Measurements from ENCODE around the gene EYS. TPM values are rescaled to one million over a fixed set of nuclear protein-coding genes. Genes with fewer than 3 reads are reported as not detected.
"Not testable (repeated sequence)": the region's sequence is repeated elsewhere in the genome, so short reads cannot be mapped to it uniquely, and the experiment has no call there.

EYS gene
- total and polyA plus RNA-seq, 4 donors, result not detected

DNA sequence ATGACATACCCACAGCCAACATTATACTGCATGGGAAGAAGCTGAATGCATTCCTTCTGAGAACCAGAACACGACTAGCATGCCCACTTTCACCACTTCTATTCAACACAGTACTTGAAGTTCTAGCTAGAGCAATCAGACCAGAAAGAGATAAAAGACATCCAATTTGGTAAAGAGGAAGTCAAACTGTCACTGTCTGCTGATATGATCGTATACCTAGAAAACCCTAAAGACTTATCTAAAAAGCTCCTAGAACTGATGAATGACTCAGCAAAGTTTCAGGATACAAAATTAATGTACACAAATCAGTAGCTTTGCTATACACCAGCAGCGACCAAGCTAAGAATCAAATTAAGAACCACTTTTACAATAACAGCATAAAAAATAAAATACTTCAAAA, 60.5 kb downstream of the EYS start:
- H3K9me3 ChIP-seq (ENCODE audit: control insufficient read depth, low read length), result peaks cover 2% of the 10 kb centered on the region
- H3K27ac ChIP-seq (ENCODE audit: low read depth in 1 of 2, low read length in 2 of 2), result no peak overlapping the region
- H3K4me3 ChIP-seq (ENCODE audit: low read length in 2 of 2), result no peak overlapping the region
- H3K36me3 ChIP-seq (ENCODE audit: control insufficient read depth in 1 of 2, insufficient read depth in 2 of 2, low read length in 1 of 2), result no peaks in the 10 kb centered on the region
- H3K4me1 ChIP-seq (ENCODE audit: control insufficient read depth in 1 of 2, insufficient read depth in 2 of 2, low read length in 2 of 2), result no peaks in the 10 kb centered on the region
- no peak for DNase-seq
- intact Hi-C loops (cut with DNase I), result no loop called here
- 77 to 78% methylated on average over 3 of the region's 3 CpGs for WGBS, 2 donors
- peaks cover 0 to 2% of the 10 kb centered on the region in 2 donors for H3K27me3 ChIP-seq (ENCODE audit: control insufficient read depth in 1 of 2, insufficient read depth in 2 of 2, low read length in 1 of 2)
- ATAC-seq (ENCODE audit: low FRiP score), result no peak

DNA sequence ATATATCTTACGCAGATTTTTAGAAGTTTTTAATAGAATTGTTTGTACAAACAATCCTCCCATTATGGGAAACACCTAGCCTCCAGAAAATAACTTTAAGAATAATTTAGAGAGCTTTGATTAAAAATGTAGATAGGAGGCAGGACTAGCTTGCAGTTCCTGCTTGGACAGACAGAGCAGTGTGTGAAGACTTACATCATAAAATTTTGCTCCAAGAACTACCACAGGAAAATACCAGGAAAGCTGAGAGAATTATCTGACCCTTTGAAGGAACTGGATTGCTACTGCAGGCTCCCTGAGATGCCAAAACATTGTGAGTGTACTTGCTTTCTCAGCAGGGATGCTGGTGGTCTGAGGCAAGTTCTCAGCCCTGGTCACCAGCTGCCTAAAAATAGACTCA, 64.2 kb downstream of the EYS start:
- 85 to 86% methylated on average over 1 of the region's 1 CpG for WGBS, 2 donors
- Histone ChIP-seq H3K27ac (ENCODE audit: low read depth in 1 of 2, low read length in 2 of 2) (no peak overlapping the region), H3K36me3 (ENCODE audit: control insufficient read depth in 1 of 2, insufficient read depth in 2 of 2, low read length in 1 of 2) (no peaks in the 10 kb centered on the region), H3K4me3 (ENCODE audit: low read length in 2 of 2) (no peak overlapping the region), H3K4me1 (ENCODE audit: control insufficient read depth in 1 of 2, insufficient read depth in 2 of 2, low read length in 2 of 2) (no peaks in the 10 kb centered on the region), H3K9me3 (ENCODE audit: control insufficient read depth, low read length) (peaks cover 2% of the 10 kb centered on the region), H3K27me3 (ENCODE audit: control insufficient read depth in 1 of 2, insufficient read depth in 2 of 2, low read length in 1 of 2) (peaks cover 0 to 2% of the 10 kb centered on the region in 2 donors)
- DNase-seq (no peak), ATAC-seq (ENCODE audit: low FRiP score) (no peak)
- intact Hi-C loops (cut with DNase I), result no loop called here

DNA sequence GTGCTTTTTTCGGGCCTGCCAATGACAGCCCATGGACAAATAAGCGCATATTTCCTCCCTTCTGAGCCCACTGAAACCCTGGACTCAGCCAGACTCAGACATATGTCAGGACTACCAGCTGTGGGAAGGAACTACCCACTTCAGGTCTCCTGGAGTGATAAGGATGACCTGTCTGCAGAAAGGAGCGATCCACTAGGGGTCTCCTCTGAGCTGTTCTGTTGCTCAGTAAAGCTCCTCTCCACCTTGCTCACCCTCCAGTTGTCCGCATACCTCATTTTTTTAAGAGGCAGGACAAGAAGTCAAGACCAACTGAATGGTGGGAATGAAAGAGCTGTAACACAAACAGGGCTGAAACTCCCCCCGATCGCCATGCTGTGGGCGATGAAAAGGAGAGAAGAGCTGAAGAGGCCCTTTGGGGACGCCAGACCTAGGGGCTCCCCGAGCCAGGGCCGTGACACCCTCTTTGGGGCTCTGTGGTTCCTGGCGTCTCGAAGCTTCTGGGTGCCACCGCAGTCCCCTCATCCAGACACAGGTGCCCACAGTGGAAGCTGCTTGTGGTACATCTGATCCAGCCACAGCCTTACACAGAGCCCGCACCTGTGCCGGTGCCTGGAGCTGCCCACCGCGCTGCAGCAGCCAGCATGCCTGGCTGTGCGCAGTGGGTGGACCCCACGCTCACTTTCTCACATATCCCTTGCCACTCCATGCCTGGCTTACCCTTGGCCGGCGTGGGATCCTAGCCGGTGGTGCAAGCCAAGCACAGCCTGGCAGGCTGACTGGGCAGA, 68.8 kb downstream of the EYS start:
- no peaks in the 10 kb centered on the region for H3K4me1 ChIP-seq (ENCODE audit: control insufficient read depth in 1 of 2, insufficient read depth in 2 of 2, low read length in 2 of 2)
- H3K4me3 ChIP-seq (ENCODE audit: low read length in 2 of 2), result no peak overlapping the region
- intact Hi-C loops (cut with DNase I), result no loop called here
- ATAC-seq (ENCODE audit: low FRiP score) (peak; percentile 51), DNase-seq (peak in 1 of 2 donors; percentile 50)
- WGBS, 2 donors, result 75 to 85% methylated on average over 22 of the region's 22 CpGs
- no peaks in the 10 kb centered on the region for H3K36me3 ChIP-seq (ENCODE audit: control insufficient read depth in 1 of 2, insufficient read depth in 2 of 2, low read length in 1 of 2)
- H3K27ac ChIP-seq (ENCODE audit: low read depth in 1 of 2, low read length in 2 of 2), result no peak overlapping the region
- no peaks in the 10 kb centered on the region for H3K27me3 ChIP-seq (ENCODE audit: control insufficient read depth in 1 of 2, insufficient read depth in 2 of 2, low read length in 1 of 2)
- no peaks in the 10 kb centered on the region for H3K9me3 ChIP-seq (ENCODE audit: control insufficient read depth, low read length)

GRCh38 chr6:65637289-65638046, 69.6 kb downstream of the EYS start:
- Histone ChIP-seq H3K4me3 (ENCODE audit: low read length in 2 of 2) (no peak overlapping the region), H3K27me3 (ENCODE audit: control insufficient read depth in 1 of 2, insufficient read depth in 2 of 2, low read length in 1 of 2) (no peaks in the 10 kb centered on the region), H3K4me1 (ENCODE audit: control insufficient read depth in 1 of 2, insufficient read depth in 2 of 2, low read length in 2 of 2) (no peaks in the 10 kb centered on the region), H3K27ac (ENCODE audit: low read depth in 1 of 2, low read length in 2 of 2) (no peak overlapping the region), H3K36me3 (ENCODE audit: control insufficient read depth in 1 of 2, insufficient read depth in 2 of 2, low read length in 1 of 2) (no peaks in the 10 kb centered on the region), H3K9me3 (ENCODE audit: control insufficient read depth, low read length) (no peaks in the 10 kb centered on the region)
- DNase-seq, result peak in 1 of 2 donors; percentile 63
- 79 to 81% methylated on average over 12 of the region's 12 CpGs for WGBS, 2 donors
- ATAC-seq (ENCODE audit: low FRiP score), result no peak
- intact Hi-C loops (cut with DNase I), result no loop called here

DNA sequence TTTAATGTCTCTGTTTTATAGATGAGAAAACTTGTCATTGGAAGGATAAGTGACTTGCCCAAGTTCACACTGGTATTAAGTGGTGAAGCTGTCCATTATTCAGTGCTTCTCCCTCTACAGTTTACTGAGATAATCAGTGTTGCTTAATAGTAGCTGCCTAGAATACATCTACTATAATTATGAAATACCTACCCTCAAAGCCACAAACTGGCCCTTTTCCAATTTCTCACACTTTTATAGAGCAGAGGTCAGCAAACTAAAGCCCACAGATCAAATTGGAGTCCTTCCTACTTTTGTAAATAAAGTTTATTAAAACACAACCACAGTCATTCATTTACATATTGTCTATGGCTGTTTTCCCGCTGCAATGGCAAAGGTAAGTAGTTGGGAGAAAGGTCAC, 73.5 kb downstream of the EYS start:
- H3K4me3 ChIP-seq (ENCODE audit: low read length in 2 of 2), result no peak overlapping the region
- H3K9me3 ChIP-seq (ENCODE audit: control insufficient read depth, low read length), result no peaks in the 10 kb centered on the region
- 81 to 92% methylated on average over 1 of the region's 1 CpG for WGBS, 2 donors
- H3K4me1 ChIP-seq (ENCODE audit: control insufficient read depth in 1 of 2, insufficient read depth in 2 of 2, low read length in 2 of 2), result no peaks in the 10 kb centered on the region
- DNase-seq (no peak), ATAC-seq (ENCODE audit: low FRiP score) (no peak)
- H3K36me3 ChIP-seq (ENCODE audit: control insufficient read depth in 1 of 2, insufficient read depth in 2 of 2, low read length in 1 of 2), result no peaks in the 10 kb centered on the region
- intact Hi-C loops (cut with DNase I), result no loop called here
- no peak overlapping the region for H3K27ac ChIP-seq (ENCODE audit: low read depth in 1 of 2, low read length in 2 of 2)
- H3K27me3 ChIP-seq (ENCODE audit: control insufficient read depth in 1 of 2, insufficient read depth in 2 of 2, low read length in 1 of 2), result no peaks in the 10 kb centered on the region

GRCh38 chr6:65631711-65632110, 75.3 kb downstream of the EYS start:
- intact Hi-C loops (cut with DNase I), result no loop called here
- H3K9me3 ChIP-seq (ENCODE audit: control insufficient read depth, low read length), result no peaks in the 10 kb centered on the region
- no peak overlapping the region for H3K27ac ChIP-seq (ENCODE audit: low read depth in 1 of 2, low read length in 2 of 2)
- no peak overlapping the region for H3K4me3 ChIP-seq (ENCODE audit: low read length in 2 of 2)
- no peaks in the 10 kb centered on the region for H3K4me1 ChIP-seq (ENCODE audit: control insufficient read depth in 1 of 2, insufficient read depth in 2 of 2, low read length in 2 of 2)
- 68 to 74% methylated on average over 2 of the region's 2 CpGs for WGBS, 2 donors
- no peaks in the 10 kb centered on the region for H3K36me3 ChIP-seq (ENCODE audit: control insufficient read depth in 1 of 2, insufficient read depth in 2 of 2, low read length in 1 of 2)
- DNase-seq (no peak), ATAC-seq (ENCODE audit: low FRiP score) (no peak)
- H3K27me3 ChIP-seq (ENCODE audit: control insufficient read depth in 1 of 2, insufficient read depth in 2 of 2, low read length in 1 of 2), result no peaks in the 10 kb centered on the region

DNA sequence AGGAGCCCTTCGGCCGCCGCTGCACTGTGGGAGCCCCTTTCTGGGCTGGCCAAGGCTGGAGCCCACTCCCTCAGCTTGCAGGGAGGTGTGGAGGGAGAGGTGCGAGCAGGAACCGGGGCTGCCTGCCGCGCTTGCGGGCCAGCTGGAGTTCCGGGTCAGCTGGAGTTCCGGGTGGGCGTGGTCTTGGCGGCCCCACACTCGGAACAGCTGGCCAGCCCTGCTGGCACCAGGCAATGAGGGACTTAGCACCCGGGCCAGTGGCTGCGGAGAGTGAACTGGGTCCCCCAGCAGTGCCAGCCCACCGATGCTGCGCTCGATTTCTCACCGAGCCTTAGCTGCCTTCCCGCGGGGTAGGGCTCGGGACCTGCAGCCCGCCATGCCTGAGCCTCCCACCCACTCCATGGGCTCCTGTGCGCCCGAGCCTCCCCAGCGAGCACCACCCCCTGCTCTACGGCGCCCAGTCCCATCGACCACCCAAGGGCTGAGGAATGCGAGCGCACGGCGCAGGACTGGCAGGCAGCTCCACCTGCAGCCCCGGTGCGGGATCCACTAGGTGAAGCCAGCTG, 79.5 kb downstream of the EYS start:
- H3K27ac ChIP-seq (ENCODE audit: low read depth in 1 of 2, low read length in 2 of 2); ATAC-seq (ENCODE audit: low FRiP score); H3K4me3 ChIP-seq (ENCODE audit: low read length in 2 of 2); intact Hi-C loops (cut with DNase I); H3K27me3 ChIP-seq (ENCODE audit: control insufficient read depth in 1 of 2, insufficient read depth in 2 of 2, low read length in 1 of 2); H3K36me3 ChIP-seq (ENCODE audit: control insufficient read depth in 1 of 2, insufficient read depth in 2 of 2, low read length in 1 of 2); H3K9me3 ChIP-seq (ENCODE audit: control insufficient read depth, low read length); H3K4me1 ChIP-seq (ENCODE audit: control insufficient read depth in 1 of 2, insufficient read depth in 2 of 2, low read length in 2 of 2): not testable (repeated sequence)
- 90 to 93% methylated on average over 29 to 33 of the region's 35 CpGs for WGBS, 2 donors
- peak in 1 of 2 donors; percentile 57 for DNase-seq

GRCh38 chr6:65627015-65627414, 80.0 kb downstream of the EYS start:
- ATAC-seq (ENCODE audit: low FRiP score) (no peak), DNase-seq (no peak)
- Histone ChIP-seq H3K36me3 (ENCODE audit: control insufficient read depth in 1 of 2, insufficient read depth in 2 of 2, low read length in 1 of 2) (no peaks in the 10 kb centered on the region), H3K9me3 (ENCODE audit: control insufficient read depth, low read length) (no peaks in the 10 kb centered on the region), H3K4me1 (ENCODE audit: control insufficient read depth in 1 of 2, insufficient read depth in 2 of 2, low read length in 2 of 2) (no peaks in the 10 kb centered on the region), H3K27ac (ENCODE audit: low read depth in 1 of 2, low read length in 2 of 2) (no peak overlapping the region), H3K4me3 (ENCODE audit: low read length in 2 of 2) (no peak overlapping the region), H3K27me3 (ENCODE audit: control insufficient read depth in 1 of 2, insufficient read depth in 2 of 2, low read length in 1 of 2) (no peaks in the 10 kb centered on the region)
- intact Hi-C loops (cut with DNase I), result no loop called here
- WGBS, 2 donors, result 80 to 83% methylated on average over 5 of the region's 5 CpGs
